HT-29 (cell line): ENCODE measurements around the gene PIK3CA. TPM values are rescaled to one million over a fixed set of nuclear protein-coding genes. Genes with fewer than 3 reads are reported as not detected.
"Not testable (repeated sequence)": the region's sequence is repeated elsewhere in the genome, so short reads cannot be mapped to it uniquely, and the experiment has no call there.

Experiments used
- DNase-seq: peaks from one replicate; pipeline ENCODE4 v3.0.0-alpha.2; 2015; ENCODE audit warnings: low spot score
- small RNA-seq: library from RNA; depleted of rRNA; stranded (forward); fragments of <200 nt; gene quantifications from one replicate; pipeline ENCODE3, GENCODE V24; 2014
- total RNA-seq: library from RNA; depleted of rRNA; stranded (reverse); fragments of >200 nt; shearing (Covaris generic); gene quantifications from 2 replicates; pipeline ENCODE4 v1.2.3, GENCODE V29; 2014; rRNA removed

The PIK3CA gene
- total RNA-seq, 1 experiment from 2014 or later, result 7.4 TPM

DNA sequence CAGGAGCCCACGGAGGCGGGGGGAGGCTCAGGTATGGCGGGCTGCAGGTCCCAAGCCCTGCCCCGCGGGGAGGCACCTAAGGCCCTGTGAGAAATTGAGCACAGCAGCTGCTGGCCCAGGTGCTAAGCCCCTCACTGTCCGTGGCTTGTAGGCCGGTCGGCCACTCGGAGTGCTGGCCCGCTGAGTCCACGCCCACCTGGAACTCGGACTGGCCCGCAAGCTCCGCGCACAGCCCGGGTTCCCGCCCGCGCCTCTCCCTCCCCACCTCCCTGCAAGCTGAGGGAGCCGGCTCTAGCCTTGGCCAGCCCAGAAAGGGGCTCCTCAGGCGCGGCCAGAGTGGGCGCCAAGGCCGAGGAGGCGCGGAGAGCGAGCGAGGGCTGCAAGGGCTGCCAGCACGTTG lies 115.0 kb downstream of the PIK3CA start:
- no peak for DNase-seq

DNA sequence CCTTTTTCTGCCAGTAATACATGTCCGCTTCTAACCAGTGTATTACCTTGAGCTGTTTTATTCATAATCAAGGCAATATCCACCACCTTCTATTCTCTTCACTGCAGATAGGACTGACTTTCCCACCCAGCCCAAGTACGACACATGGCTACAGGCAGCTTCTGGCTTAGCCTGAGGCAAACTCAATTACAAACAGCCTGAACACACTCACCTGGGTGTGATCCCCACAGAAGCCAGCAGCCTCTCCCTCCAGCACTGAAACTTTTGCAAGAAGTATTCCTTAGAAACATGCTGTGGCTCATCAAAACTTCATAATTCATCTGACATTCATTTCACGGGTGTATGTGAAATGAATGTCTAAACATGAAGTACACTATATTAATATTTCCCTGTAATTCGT lies 116.3 kb downstream of the PIK3CA start:
- no peak for DNase-seq

DNA sequence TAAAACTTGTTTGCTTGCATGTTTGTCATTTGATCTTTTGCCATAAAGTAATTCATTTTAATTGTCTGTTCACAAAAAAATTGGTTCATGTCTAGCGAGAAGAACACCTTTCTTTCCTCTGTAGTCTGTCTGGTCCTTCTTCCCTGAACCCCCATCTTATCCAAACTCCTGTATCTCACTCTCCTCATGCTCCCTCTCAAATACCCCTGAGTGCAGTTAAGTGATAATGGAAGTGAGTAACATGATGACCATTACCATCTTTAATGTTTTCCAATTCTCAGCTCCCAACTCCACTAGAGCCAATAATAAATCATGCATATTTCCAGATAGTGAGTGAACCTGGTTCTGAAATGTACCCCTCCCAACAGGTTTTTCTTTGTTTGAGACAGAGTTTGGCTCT lies 116.9 kb downstream of the PIK3CA start:
- DNase-seq, result no peak

DNA sequence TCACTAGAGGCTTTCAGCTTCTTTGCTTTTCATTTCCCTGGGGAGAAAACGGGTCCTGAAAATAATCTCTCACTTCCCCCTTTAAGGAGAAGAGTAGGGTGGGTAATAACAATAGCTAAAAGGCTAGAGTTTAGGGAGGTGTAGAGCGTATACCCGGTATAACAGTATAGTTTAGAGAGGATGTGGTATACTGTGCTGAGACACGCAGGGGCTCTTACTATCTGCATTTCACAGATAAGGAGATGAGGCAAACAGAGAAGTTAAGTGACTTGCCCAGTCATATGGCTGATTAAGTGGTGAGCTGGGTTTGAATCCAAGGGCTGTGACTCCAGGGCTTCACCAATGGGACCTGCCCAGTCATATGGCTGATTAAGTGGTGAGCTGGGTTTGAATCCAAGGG lies 117.7 kb downstream of the PIK3CA start:
- DNase-seq, result no peak

DNA sequence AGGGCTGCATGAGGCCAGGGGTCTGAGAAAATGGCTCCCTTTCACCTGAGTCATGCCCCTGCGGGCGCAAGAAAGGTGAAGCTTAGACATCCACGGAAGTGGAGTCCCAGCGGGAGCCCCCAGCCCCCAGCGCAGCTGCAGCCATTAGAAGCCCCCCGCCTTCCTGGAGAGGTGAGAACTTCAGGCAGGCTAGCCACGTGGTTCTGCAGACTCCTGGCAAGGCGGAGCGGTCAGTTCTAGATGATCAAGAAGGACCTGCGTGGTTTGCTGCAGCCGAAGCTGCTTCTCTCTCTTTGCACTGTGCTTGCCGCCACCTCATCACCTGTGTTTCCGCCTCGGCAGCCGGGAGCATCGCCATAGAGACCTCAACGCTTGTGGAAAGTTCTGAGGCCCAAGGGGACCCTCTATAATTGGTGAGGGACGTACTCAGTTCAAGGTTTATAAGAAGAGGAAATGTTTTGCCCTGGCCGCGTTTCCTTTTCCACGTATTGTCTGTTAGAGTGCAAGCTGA lies 118.6 kb downstream of the PIK3CA start:
- no peak for DNase-seq

DNA sequence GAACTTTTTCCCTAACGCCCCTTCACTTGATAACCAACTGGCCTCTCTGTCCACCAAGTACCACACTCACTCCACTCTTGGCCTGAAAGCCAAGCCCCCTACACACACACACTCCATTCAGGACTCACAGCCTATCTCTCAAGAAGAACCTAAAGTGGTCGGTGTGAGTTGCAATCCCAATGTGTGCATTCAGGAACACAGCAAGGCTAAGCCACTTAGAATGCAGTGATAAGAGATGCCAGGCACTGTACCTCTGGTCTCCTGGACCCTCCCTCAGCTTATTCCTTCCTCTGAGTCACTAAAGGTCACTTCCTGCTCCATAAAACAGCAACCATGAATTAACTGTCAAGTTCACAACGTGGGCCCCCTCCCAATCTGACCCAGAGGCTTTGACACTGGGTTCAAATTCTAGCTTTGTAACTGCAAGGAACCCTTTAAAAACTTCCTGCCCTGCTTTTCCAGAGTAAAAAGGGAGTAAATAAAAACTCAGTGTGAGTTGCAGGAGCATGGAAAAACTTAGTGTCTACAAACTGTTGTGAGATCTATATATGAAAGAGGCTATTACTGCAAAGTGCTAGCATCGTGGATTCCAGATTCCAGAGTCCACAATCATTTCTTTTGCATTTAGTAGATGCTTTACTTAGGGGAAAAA lies 120.4 kb downstream of the PIK3CA start:
- no peak for DNase-seq

DNA sequence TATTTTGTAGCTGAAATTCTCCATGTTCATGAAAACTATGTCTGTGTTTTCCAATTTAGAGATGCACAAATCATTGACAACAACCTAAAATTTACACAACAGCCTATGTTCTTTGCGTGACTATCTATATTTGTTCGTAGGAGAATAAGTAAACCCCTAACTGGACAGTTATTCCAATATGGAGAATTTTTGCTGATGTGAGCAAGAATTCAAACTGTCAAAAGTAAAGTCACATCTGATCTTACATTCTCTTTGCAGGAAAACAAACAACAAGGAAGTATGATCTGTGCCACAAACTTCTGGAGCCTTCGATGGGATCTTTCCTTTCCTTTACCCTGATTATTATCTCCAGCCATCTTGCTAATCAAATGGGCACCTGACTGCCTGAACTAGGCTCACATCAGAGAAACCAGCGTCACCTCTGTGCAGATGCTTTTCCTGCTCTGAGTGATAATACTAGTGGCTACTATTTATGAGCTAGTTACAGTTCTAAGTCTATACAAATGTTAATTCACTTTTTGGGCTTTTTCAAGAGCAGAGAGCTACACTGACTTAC lies 121.1 kb downstream of the PIK3CA start:
- DNase-seq, result no peak

DNA sequence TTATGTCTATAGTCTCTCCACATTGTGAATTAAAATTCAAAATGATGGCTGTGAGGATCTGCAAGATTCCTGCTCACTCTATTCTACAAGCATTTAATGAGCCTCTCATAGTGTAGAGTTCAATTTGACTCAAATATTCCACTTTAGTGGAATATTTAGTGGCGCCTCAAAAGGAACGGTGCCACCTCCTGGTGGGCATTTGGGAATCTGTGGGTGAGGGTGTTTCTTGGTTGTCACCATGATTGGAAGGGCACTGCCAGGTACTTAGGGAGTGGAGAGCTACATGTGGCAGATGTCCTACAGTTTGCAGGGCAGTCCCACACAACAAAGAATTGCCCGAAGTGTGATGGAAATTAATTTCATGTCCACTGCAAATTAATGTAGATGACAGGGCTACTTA lies 124.2 kb downstream of the PIK3CA start:
- peak; percentile 31 for DNase-seq

DNA sequence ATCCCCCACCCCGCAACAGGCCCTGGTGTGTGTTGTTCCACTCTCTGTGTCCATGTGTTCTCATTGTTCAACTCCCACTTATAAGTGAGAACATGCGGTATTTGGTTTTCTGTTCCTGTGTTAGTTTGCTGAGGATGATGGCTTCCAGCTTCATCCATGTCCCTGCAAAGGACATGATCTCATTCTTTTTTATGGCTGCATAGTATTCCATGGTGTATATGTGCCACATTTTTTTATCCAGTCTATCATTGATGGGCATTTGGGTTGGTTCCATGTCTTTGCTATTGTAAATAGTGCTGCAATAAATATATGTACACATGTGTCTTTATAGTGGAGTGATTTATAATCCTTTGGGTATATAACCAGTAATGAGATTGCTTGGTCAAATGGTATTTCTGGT lies 126.3 kb downstream of the PIK3CA start:
- DNase-seq, result not testable (repeated sequence)

DNA sequence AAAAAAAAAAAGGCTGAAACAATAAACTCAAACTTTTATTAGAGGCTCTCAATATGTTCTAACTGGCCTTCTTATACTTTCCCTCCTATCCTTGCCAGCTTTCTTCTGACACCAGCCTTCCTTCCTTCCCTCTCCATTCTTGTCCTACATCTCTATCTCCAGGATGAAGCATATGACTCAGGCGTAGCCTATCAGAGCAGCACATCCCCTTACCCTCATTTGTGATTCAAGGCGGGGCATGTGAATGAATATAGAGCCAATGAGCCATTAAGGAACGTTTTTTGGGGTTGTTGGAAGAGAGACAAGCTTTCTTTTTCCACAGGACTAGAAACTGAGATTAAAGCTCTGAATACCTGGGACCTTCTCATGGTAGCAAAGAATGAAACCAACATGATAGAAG lies 127.8 kb downstream of the PIK3CA start:
- DNase-seq, result no peak

DNA sequence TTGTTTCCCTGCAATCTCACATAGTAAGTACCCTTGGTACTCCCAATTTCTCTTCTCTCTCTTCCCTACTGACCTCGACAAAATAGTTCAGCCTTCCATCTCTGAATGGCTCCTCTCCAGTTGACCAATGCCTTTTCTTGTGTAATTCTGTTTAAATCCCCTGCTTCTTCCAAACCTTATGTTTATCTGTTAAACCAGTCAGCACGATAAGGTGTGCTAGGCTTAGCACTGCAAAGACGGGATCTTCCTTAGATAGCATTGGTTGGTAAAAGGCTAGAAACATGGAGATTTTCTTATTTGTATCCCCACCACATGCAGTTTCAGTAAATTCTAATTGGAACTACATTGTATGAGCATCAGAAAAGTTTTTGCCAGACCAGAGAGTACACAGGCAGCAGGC lies 128.6 kb downstream of the PIK3CA start:
- no peak for DNase-seq

DNA sequence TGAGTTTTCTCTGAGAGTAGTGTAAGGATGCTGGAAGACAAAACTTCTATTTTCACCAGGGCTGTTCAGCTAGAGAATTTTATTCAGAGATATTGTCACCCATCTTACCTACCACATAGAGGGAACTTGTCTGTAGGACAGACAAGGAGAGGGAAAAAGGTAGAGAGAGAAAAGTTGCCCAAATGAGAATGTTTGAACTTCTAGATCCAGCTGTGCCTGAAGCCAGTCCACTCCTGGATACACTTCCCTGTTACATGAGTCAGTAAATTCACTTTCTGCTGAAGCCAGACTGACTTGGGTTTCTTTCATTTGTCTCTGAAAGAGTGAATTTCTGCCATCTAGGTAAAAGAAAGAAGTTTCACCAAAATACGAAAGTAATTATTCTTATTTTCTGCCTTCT lies 130.0 kb downstream of the PIK3CA start:
- DNase-seq, result no peak

DNA sequence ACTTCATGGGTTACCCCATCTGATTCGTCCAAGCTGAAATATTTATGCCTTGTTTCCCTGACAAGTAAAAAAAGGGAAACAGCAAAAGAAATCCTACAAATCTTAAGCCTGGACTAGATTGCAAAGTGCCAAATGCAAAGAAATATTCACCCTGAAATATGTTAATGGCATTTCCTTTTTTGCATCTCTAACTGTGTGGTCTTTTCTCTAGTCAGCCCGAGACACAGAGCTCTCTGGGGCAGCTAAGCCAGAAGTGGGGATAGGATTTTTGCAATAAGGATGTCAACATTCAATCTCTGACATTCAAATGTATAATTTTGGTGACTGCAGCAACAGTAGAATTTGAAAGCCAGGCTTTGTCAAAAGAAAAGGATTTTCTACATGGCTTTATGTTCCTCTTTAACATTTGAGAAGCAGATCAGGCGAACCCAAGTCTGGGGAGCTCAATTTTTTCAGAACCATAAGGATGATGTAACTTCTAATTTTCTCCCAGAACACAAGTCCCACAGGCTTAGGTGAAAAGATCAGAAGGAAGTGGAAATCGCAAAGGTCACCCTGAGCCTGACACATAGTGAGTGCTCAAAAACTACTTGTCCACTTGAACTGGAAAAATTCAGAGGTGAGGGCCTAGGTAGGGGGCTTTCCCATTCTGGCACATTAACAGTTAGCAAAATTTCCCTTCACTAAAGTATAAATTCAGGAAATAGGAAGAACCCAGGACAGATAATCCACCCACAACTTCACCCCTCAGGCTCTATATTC lies 131.0 kb downstream of the PIK3CA start:
- no peak for DNase-seq

DNA sequence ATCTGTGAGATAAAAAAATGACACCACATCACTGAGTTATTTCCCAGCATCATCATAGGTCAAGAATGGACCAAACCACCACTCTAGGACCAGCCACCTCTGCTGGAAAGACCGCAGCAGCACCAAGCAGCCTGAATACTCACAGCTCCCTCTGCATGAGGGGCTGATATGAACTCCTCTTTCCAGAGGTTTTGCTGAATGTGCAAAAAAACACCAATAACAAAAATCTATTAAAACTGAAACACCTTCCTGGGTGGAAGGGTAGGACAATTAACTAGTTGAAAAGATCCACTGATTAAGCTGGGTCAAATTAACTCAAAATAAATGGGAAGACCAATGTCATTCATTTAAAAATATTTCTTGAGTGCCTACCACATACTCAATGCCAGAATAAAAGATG lies 131.7 kb downstream of the PIK3CA start:
- DNase-seq, result no peak

DNA sequence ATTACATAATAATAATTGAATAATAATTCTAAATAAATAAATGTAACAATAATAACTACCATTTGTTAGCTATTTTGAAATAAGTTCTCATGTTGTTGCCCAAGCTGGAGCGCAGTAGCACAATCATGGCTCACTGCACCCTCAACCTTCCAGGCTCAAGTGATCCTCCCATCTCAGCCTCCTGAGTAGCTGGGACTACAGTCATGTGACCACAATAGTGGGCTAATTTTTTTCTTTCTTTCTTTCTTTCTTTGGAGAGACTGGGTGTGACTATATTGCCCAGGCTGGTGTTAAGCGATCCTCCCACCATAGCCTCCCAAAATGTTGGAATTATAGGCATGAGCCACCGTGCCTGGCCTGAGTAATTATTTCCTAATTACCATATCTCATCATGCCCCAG lies 133.7 kb downstream of the PIK3CA start:
- DNase-seq, result no peak

DNA sequence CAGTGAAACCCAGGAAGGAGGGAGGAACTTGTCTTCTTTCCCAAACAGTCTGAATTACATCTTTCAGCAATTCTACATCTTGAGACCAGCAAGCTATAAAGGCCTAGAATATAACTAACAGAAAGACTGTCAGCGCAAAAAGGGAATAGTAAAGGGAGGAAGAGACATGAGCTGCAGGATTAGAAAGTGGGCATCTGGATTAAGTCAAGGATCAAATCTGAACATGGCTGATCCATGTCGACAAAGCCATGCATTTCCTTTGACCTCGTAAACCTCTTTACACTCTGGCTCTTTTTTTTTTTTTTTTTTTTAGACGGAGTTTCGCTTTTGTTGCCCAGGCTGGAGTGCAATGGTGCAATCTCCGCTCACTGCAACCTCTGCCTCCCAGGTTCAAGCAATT lies 138.2 kb downstream of the PIK3CA start:
- no peak for DNase-seq

DNA sequence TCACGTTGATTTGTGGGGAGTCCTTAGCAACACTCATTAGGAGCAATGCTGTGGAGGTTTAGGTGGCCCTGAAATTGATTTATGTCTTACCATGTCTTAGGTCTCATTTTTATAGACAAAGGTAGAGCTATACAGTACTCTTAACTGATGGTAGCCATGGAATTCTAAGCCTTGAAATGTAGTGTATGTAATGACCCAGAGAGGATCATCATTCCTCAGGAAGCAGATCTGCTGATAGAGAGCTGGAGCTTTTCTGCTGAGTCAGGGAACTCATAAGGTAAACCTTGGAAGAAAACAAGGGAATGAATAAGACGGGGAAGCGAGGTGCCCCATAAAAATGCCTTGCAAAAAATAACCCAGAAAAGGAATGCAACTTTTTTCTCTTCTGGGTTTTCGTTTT lies 140.7 kb downstream of the PIK3CA start:
- no peak for DNase-seq

DNA sequence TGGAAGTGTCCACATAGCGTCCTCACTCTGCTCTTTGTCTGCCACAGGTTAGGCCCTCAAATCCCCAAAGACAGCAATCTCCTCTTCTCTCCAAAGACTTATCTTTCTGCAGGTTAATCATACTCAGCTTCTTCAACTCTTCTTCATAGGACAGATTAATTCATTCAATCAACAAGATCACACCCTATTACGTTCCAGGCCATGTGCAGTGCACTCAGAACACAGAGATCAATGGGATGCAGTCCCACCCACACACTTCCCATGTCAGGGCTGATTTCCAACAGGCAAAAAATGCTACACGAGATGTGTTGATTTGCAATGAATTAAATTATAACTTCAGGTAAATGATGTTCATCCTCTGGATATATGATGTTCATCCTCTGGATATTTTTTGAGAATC lies 141.1 kb downstream of the PIK3CA start:
- DNase-seq, result no peak

Small RNA genes lying within 50 kb of the gene (small RNA-seq; reads per million reads assigned to genes)
- gene RF00402, result not detected

Other genes with a start within 250 kb of the PIK3CA start
- 0.89 and 2.1 TPM in 2 replicates for gene ZMAT3, start 76.5 kb upstream of the PIK3CA start, total RNA-seq
- 1.7 and 1.9 TPM in 2 replicates for gene KCNMB3, start 102.8 kb downstream of the PIK3CA start, total RNA-seq
- 28.9 and 39.4 TPM in 2 replicates for gene ZNF639, start 174.7 kb downstream of the PIK3CA start, total RNA-seq
- 19.5 and 21.9 TPM in 2 replicates for gene MFN1, start 199.4 kb downstream of the PIK3CA start, total RNA-seq